Measurements from ENCODE around the gene NAA50.

NAA50 gene

GRCh38 chr3:113741620-113742019, 4.4 kb downstream of the NAA50 start:
- DNase-seq (ENCODE audit: low read depth) = no peak
- H3K4me3 ChIP-seq (ENCODE audit: low read length) = no peak overlapping the region
- no peak for TF ChIP-seq CTCF (conservative IDR thresholded peaks at IDR 0.05; ENCODE audit: low read length)

- no peak overlapping the region for H3K4me3 ChIP-seq (ENCODE audit: low read length)
- no peak for TF ChIP-seq CTCF (conservative IDR thresholded peaks at IDR 0.05; ENCODE audit: low read length)
These were observed 5.0 kb downstream of the NAA50 start for GRCh38 chr3:113741086-113741485.

GRCh38 chr3:113736548-113737089, 9.4 kb downstream of the NAA50 start:
- peak; percentile 73 for TF ChIP-seq CTCF (conservative IDR thresholded peaks at IDR 0.05; ENCODE audit: low read length)
- peak; percentile 71 for DNase-seq (ENCODE audit: low read depth)
- no peak overlapping the region for H3K4me3 ChIP-seq (ENCODE audit: low read length)

More at GRCh38 chr3:113741086-113741485, 5.0 kb downstream of the NAA50 start:
- peak; percentile 55 for DNase-seq (ENCODE audit: low read depth)

GRCh38 chr3:113731694-113732093, 14.4 kb downstream of the NAA50 start:
- no peak for TF ChIP-seq CTCF (conservative IDR thresholded peaks at IDR 0.05; ENCODE audit: low read length)
- DNase-seq (ENCODE audit: low read depth) = no peak
- no peak overlapping the region for H3K4me3 ChIP-seq (ENCODE audit: low read length)

- DNase-seq (ENCODE audit: low read depth) = no peak
- H3K4me3 ChIP-seq (ENCODE audit: low read length) = no peak overlapping the region
- no peak for TF ChIP-seq CTCF (conservative IDR thresholded peaks at IDR 0.05; ENCODE audit: low read length)
These were observed 15.5 kb downstream of the NAA50 start for GRCh38 chr3:113730550-113730949.

- no peak for TF ChIP-seq CTCF (conservative IDR thresholded peaks at IDR 0.05; ENCODE audit: low read length)
- no peak overlapping the region for H3K4me3 ChIP-seq (ENCODE audit: low read length)
- no peak for DNase-seq (ENCODE audit: low read depth)
These were observed 17.4 kb downstream of the NAA50 start for GRCh38 chr3:113728661-113729060.

- TF ChIP-seq CTCF (conservative IDR thresholded peaks at IDR 0.05; ENCODE audit: low read length) = no peak
- no peak overlapping the region for H3K4me3 ChIP-seq (ENCODE audit: low read length)
- no peak for DNase-seq (ENCODE audit: low read depth)
These were observed 24.4 kb downstream of the NAA50 start for GRCh38 chr3:113721636-113722035.

All from AG10803 (cell line).